IPS-18c (cell line): ENCODE data around the gene DAPK1.
A peak's percentile ranks its signal among the peaks of the same experiment; 100 is the strongest.

Source experiments
- H3K4me3 ChIP-seq: 2 replicates; pipeline ENCODE4 v1.7.0; 2013; ENCODE audit warnings: low read depth, mild to moderate bottlenecking, low read length, moderate library complexity; ENCODE audit not compliant: insufficient read depth
- H3K9me3 ChIP-seq: one replicate; pipeline ENCODE4 v1.6.1; 2013; ENCODE audit warnings: mild to moderate bottlenecking, low read length, moderate library complexity; ENCODE audit not compliant: control insufficient read depth, insufficient read depth

DAPK1 gene

DNA sequence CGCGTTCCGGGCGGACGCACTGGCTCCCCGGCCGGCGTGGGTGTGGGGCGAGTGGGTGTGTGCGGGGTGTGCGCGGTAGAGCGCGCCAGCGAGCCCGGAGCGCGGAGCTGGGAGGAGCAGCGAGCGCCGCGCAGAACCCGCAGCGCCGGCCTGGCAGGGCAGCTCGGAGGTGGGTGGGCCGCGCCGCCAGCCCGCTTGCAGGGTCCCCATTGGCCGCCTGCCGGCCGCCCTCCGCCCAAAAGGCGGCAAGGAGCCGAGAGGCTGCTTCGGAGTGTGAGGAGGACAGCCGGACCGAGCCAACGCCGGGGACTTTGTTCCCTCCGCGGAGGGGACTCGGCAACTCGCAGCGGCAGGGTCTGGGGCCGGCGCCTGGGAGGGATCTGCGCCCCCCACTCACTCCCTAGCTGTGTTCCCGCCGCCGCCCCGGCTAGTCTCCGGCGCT is at the start of gene DAPK1:
DAPK1 (plus strand) TSS at position 264 of the 442 bp plus-strand sequence. CDS start 1,211 bp downstream, outside the sequence.
- H3K9me3 ChIP-seq: no peaks in the 10 kb centered on the region
- peak within 1 kb of the TSS; percentile 78 for H3K4me3 ChIP-seq

- Histone ChIP-seq H3K9me3 (peaks cover 11% of the 10 kb centered on the region), H3K4me3 (no peak overlapping the region)
These were observed 46.5 kb upstream of the DAPK1 start for GRCh38 chr9:87451149-87451548.

GRCh38 chr9:87455407-87455806 is 42.3 kb upstream of the DAPK1 start:
- H3K4me3 ChIP-seq: no peak overlapping the region
- peaks cover 13% of the 10 kb centered on the region for H3K9me3 ChIP-seq

GRCh38 chr9:87461256-87461655 is 36.4 kb upstream of the DAPK1 start:
- Histone ChIP-seq H3K9me3 (peaks cover 1% of the 10 kb centered on the region), H3K4me3 (no peak overlapping the region)

DNA sequence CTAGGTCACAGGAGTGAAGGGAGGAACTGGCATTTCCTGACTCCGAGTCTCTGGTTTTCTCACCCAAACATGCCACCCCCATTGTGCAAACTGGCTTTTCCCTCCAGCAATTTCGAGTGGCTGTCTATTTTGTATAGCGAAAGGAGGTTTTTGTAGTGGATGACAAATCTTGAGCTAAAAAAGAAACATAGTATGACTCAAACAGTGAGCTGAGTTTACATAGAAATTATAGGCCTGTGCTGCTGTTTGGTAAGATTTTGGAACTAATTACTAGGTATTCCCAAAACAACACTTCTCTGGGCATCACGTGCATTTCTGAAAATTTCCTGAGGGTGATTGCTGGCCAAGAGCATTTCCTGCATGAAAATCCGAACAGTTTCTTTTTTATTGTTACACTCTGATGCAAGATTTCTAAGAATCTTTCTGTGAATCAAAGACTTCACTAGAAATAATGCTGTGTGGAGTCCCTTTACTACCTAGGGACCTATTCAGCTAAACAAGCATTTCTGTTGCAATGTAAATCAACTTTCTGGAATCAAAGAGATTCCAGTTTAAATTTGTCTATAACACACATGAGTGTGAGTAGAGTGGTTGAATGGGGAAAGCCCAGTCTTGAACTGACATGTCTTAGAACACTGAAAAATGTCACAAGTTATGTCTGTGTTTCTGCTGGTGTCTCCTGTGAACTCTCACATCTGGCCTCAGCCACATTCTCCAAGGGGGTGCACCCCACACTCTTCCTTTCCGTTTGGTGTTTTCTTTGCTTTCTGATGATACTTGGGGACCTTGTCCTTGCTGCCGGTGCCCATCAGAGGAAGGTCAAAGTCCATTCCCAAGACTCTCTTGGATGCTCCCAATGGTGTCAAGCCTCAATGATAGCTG is 33.3 kb upstream of the DAPK1 start:
- Histone ChIP-seq H3K9me3 (no peaks in the 10 kb centered on the region), H3K4me3 (no peak overlapping the region)

- Histone ChIP-seq H3K4me3 (no peak overlapping the region), H3K9me3 (no peaks in the 10 kb centered on the region)
These were observed 32.7 kb upstream of the DAPK1 start for GRCh38 chr9:87464992-87465378.

GRCh38 chr9:87465816-87466215 is 31.9 kb upstream of the DAPK1 start:
- Histone ChIP-seq H3K9me3 (no peaks in the 10 kb centered on the region), H3K4me3 (no peak overlapping the region)

- H3K4me3 ChIP-seq: no peak overlapping the region
- H3K9me3 ChIP-seq: no peaks in the 10 kb centered on the region
These were observed 30.5 kb upstream of the DAPK1 start for GRCh38 chr9:87467187-87467586.

DNA sequence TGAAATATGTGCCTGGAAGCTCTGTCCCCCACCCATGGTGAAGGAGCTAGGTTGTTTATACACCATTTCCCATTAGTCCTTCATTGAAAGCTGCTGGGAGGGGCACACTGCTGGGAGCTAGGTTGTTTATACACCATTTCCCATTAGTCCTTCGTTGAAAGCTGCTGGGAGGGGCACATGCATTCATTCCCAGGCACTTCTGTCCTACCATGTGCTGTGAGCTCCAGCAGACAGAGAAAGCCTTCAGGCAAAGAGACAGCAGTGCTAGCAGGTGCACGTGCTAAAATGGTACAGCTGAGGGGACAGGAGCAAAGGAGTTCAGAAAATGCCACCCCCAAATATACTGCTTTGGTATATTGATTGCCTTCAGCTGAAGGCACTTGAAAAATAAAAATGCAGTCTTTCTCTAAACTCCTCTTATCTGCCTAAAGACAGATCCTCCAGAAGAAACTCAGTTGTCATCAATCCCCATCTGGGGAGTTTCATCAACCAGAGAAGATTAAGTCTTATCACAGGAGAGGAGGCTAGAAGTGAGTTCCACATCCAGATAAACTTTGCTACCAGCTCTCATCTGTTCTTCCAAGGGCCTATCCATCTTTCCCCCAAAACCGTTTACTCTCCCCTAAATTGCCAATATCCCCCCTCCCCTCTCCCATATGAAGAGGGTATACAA is 27.7 kb upstream of the DAPK1 start:
- Histone ChIP-seq H3K4me3 (no peak overlapping the region), H3K9me3 (no peaks in the 10 kb centered on the region)

- Histone ChIP-seq H3K4me3 (no peak overlapping the region), H3K9me3 (no peaks in the 10 kb centered on the region)
These were observed 25.9 kb upstream of the DAPK1 start for GRCh38 chr9:87471746-87472145.

DNA sequence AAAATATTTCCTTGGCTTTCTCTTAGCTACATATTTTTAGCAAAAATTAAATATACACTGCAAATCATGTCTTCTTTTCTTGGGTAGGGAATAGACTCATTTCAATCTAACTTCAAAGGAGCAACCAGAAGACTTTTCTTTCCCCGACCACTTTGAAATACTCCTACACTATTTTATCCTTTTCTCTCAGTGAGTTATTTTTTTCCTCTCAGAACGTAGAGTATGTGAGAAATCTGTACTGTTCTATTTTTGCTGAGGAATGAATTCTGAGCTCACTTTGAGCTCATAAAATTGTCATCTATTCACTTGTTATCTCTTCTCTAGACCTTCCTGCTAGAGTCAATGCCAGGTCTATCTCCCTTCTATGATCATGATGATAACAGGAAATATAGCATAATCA is 22.2 kb upstream of the DAPK1 start:
- Histone ChIP-seq H3K9me3 (no peaks in the 10 kb centered on the region), H3K4me3 (no peak overlapping the region)

DNA sequence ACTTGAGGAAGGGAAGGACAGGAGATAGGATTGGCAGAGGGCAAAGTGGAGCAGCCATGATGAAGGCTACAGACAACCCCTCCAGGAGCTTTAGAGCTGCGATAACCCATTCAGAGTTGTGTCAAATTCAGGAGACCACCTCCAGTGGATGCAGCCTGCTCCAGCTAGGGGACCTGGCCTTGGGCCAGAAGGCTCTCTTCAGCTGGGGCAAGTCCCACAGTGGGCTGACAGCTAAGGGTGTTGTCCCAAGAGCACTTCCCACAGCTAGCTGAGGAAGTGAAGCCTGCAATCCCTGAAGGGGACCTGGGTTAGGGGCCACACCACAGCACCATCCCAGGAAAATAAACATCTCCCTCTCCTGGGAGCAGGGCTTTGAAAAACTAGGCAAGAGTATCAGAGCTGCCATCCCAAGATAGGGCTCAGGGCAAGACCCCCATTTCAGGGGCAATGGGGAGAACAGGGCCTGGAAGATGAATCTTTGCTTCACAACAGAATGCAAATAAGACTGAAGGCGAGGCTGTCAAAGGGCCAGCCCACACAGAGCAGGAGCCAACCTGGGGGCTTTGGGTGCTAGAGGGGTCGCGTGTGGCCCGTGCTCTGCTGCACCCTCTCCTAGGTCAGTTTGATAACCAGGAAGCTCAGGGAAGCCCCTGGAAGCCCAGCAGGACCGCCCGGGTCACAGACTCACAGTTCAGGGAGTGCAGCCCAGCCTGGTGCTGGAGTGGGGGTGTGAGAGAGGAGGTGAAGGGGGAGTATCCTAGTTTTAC is 19.3 kb upstream of the DAPK1 start:
- no peaks in the 10 kb centered on the region for H3K9me3 ChIP-seq
- no peak overlapping the region for H3K4me3 ChIP-seq

DNA sequence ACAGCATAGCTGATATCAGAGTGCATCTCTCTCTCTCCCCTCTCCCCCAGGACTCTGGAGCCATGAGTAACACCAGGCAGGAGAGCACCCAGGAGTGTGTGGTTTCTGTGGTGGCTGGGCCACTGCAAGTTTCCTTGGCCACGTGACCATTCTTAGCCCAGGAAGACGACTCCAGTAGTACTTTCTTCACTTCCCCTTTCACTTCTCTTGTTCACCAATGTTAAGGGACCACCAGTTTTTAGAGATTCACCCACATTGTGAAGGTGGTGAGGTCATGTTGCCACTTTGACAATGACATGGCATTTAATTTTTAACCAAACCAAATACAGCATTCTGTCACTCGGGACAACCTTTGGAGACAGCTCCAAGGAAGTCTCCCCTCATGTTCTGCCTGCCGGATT is 17.9 kb upstream of the DAPK1 start:
- Histone ChIP-seq H3K9me3 (no peaks in the 10 kb centered on the region), H3K4me3 (no peak overlapping the region)

DNA sequence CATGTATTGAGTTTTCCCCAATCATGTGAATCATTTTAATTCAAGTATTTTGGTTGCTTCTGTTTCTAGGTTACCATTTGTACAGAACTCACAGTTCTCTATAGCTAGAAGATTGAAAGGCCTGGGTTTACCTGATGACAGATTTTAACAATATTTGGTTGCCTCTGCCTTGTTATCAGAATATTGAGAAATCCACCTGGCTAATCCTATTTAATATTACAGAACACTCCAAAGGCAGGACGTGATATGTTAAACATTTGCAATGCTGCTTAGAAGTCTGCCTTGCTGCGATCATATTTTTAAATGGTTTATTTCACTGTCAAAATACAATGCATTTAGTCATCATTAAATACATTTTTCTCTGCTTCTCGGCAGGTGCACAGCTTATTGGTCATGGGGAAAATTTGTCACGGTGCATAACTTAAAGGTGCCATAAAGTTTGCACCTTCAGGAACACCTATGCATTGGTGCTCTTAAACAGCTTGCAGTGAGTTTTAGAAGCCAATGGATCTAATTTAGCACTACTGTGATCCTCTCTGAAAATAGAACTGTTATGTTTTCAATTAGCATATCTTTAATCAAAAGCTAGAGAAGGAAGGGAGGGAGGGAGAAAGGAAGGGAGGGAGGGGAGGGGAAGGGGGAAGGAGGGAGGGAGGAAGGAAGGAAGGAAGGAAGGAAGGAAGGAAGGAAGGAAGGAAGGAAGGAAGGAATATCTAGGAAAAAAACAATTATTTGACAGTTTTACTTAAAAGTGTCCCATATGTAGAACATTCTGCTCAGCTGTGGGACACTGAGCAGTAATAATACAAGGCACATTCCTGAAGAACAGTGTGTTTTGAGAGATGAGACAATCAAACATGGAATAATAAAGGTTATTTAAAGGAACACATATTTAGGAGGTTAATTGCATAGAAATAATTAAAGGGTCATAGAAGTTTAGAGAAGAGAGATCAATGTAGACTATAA is 15.5 kb upstream of the DAPK1 start:
- H3K4me3 ChIP-seq: no peak overlapping the region

GRCh38 chr9:87490225-87490624 is 7.4 kb upstream of the DAPK1 start:
- Histone ChIP-seq H3K9me3 (no peaks in the 10 kb centered on the region), H3K4me3 (no peak overlapping the region)

More for the DNA sequence above, 15.5 kb upstream of the DAPK1 start:
- no peaks in the 10 kb centered on the region for H3K9me3 ChIP-seq

DNA sequence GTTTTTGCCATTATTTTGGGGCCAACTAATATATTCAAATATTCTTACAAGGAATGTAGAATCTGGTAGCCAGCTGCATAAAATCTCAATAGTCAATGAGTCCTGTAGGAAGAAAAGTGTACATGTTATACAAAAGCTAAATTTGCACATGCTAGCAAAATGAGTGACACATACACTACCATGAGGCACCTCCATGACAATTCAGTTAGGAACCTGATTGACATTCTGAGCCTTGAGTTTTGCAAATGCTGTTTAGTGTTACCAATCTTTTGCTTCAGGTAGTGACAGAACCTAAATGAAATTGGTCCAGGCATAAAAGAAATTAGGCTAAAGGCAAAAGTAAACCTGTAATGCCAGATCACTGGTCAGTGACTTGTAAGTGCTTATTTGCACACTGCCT is 6.8 kb upstream of the DAPK1 start:
- Histone ChIP-seq H3K9me3 (no peaks in the 10 kb centered on the region), H3K4me3 (no peak overlapping the region)

GRCh38 chr9:87491523-87491922 is 6.1 kb upstream of the DAPK1 start:
- no peak overlapping the region for H3K4me3 ChIP-seq
- no peaks in the 10 kb centered on the region for H3K9me3 ChIP-seq
